H1 (cell line): ENCODE results near the gene STX2.

Experiments
- EZH2 ChIP-seq: fragments of 200-600 bp; sonication (generic); IDR thresholded peaks from 2 replicates; pipeline ENCODE4 v1.7.1; 2012; ENCODE audit warnings: low read depth, mild to moderate bottlenecking, moderate library complexity, low read length, inconsistent platforms; ENCODE audit not compliant: severe bottlenecking
- HDAC2 ChIP-seq, 2 experiments: fragments of 300-600 bp in 1 of 2; sonication (generic) in 1 of 2; IDR thresholded peaks; 2 replicates each; pipeline ENCODE4 v1.6.1; 2011 to 2012; ENCODE audit warnings: low read depth in 2 of 2, low read length in 2 of 2, mild to moderate bottlenecking in 2 of 2, moderate library complexity in 2 of 2, borderline replicate concordance in 1 of 2, inconsistent platforms in 1 of 2
- JUND ChIP-seq: IDR thresholded peaks from 2 replicates; pipeline ENCODE4 v1.6.1; 2011; ENCODE audit warnings: mild to moderate bottlenecking, improper control_type of control experiment, low read length
- RNF2 ChIP-seq: fragments of 200-900, 300-1000 bp; sonication (generic); IDR thresholded peaks from 2 replicates; pipeline ENCODE4 v1.7.1; 2016; ENCODE audit warnings: borderline replicate concordance, low read depth, mild to moderate bottlenecking, antibody characterized with exemption, low read length; ENCODE audit not compliant: poor library complexity, severe bottlenecking; ENCODE audit errors: missing control alignments
- TF ChIP-seq, protein P1 (sequence below): IDR thresholded peaks from 2 replicates; pipeline ENCODE4 v1.6.1; 2012; ENCODE audit warnings: inconsistent platforms
- TF ChIP-seq, protein P2 (sequence below), 3 experiments: IDR thresholded peaks; 1 replicate in 2 of 3; 2 replicates in 1 of 3; pipeline versions ENCODE4 v1.5.1 to v1.6.1; 2011; ENCODE audit warnings: low read length in 3 of 3, mild to moderate bottlenecking in 3 of 3, inconsistent platforms in 2 of 3, low read depth in 1 of 3, moderate library complexity in 1 of 3; ENCODE audit not compliant: insufficient read depth in 1 of 3; ENCODE audit errors: control extremely low read depth in 1 of 3

DNA sequence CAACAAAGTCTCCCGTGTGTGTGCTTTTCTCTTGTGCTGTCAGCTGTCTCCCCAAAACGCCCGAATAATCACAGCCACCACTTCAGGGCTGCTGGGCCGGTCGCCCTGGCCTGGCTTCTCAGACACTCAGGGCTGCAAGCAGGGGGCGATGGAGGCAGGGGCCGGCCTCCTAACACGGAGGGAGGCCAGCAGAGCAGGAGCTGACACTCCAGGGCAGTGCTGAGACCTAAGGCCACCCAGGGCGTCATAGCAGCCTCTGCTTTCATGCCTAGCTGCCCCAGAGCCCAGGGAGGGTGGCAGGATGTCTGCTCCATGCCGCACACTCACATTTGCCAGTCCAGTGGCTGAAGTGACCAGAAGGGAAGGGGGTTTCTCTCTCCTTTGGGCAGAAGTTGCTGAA lies 25.6 kb downstream of the STX2 start:
- TF ChIP-seq, protein P1, sequence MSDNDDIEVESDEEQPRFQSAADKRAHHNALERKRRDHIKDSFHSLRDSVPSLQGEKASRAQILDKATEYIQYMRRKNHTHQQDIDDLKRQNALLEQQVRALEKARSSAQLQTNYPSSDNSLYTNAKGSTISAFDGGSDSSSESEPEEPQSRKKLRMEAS = no peak
- TF ChIP-seq JUND (no peak), EZH2 (no peak), RNF2 (no peak), HDAC2 (IDR thresholded peaks at IDR 0.05; ENCODE audit: borderline replicate concordance in 1 of 2, low read depth in 2 of 2, low read length in 2 of 2) (no peak)
- TF ChIP-seq, protein P2, sequence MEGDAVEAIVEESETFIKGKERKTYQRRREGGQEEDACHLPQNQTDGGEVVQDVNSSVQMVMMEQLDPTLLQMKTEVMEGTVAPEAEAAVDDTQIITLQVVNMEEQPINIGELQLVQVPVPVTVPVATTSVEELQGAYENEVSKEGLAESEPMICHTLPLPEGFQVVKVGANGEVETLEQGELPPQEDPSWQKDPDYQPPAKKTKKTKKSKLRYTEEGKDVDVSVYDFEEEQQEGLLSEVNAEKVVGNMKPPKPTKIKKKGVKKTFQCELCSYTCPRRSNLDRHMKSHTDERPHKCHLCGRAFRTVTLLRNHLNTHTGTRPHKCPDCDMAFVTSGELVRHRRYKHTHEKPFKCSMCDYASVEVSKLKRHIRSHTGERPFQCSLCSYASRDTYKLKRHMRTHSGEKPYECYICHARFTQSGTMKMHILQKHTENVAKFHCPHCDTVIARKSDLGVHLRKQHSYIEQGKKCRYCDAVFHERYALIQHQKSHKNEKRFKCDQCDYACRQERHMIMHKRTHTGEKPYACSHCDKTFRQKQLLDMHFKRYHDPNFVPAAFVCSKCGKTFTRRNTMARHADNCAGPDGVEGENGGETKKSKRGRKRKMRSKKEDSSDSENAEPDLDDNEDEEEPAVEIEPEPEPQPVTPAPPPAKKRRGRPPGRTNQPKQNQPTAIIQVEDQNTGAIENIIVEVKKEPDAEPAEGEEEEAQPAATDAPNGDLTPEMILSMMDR (IDR thresholded peaks at IDR 0.05; ENCODE audit: control extremely low read depth in 1 of 3, insufficient read depth in 1 of 3, low read depth in 1 of 3, low read length in 3 of 3) = peak; percentile 35 to 46 (median 45)
